ENCODE measurements around the gene TTF2. TPM values are rescaled to one million over a fixed set of nuclear protein-coding genes. Genes with fewer than 3 reads are reported as not detected.

The TTF2 gene
- polyA plus RNA-seq, 1 donor (not counting 4 experiments of a cell fraction or from before 2014, with no cell fraction given): 23.0 TPM

- H3K4me1 ChIP-seq (ENCODE audit: control insufficient read depth, extremely low read depth, insufficient read depth, low read length): no peaks in the 10 kb centered on the region
- no peaks in the 10 kb centered on the region for H4K20me1 ChIP-seq (ENCODE audit: control insufficient read depth, extremely low read depth, insufficient read depth, low read length)
- no peak overlapping the region for H3K4me3 ChIP-seq (ENCODE audit: control insufficient read depth in 2 of 3, extremely low read depth in 1 of 3, insufficient read depth in 2 of 3, low read depth in 1 of 3, low read length in 3 of 3)
- no peaks in the 10 kb centered on the region for H3K27me3 ChIP-seq (ENCODE audit: control insufficient read depth, extremely low read depth, insufficient read depth, low read length)
- H3K27ac ChIP-seq (ENCODE audit: control insufficient read depth, insufficient read depth, low read length): no peak overlapping the region
- TF ChIP-seq, protein P1, sequence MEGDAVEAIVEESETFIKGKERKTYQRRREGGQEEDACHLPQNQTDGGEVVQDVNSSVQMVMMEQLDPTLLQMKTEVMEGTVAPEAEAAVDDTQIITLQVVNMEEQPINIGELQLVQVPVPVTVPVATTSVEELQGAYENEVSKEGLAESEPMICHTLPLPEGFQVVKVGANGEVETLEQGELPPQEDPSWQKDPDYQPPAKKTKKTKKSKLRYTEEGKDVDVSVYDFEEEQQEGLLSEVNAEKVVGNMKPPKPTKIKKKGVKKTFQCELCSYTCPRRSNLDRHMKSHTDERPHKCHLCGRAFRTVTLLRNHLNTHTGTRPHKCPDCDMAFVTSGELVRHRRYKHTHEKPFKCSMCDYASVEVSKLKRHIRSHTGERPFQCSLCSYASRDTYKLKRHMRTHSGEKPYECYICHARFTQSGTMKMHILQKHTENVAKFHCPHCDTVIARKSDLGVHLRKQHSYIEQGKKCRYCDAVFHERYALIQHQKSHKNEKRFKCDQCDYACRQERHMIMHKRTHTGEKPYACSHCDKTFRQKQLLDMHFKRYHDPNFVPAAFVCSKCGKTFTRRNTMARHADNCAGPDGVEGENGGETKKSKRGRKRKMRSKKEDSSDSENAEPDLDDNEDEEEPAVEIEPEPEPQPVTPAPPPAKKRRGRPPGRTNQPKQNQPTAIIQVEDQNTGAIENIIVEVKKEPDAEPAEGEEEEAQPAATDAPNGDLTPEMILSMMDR (optimal IDR thresholded peaks at IDR 0.05 in 1 of 3, IDR thresholded peaks at IDR 0.05 in 1 of 3, conservative IDR thresholded peaks at IDR 0.05 in 1 of 3; ENCODE audit: extremely low read depth in 1 of 3, insufficient read depth in 2 of 3, low read length in 3 of 3): peak; percentile 74 to 92 (median 86)
- no peak for TF ChIP-seq EZH2 (IDR thresholded peaks at IDR 0.05; ENCODE audit: low read length)
- DNase-seq (ENCODE audit: low read depth, low spot score) (no peak), FAIRE-seq (no peak)
- dilution Hi-C loops (cut with MboI; ENCODE audit: extremely low pct_ligation_motif_present, low sequenced_read_pairs): no loop called here
- H3K9ac ChIP-seq (ENCODE audit: control insufficient read depth, extremely low read depth, insufficient read depth, low read length): no peak overlapping the region
- H2AFZ ChIP-seq (ENCODE audit: control insufficient read depth, low read length): no peak overlapping the region
- peaks cover 5% of the 10 kb centered on the region for H3K79me2 ChIP-seq (ENCODE audit: control insufficient read depth, insufficient read depth, low read length)
- no peaks in the 10 kb centered on the region for H3K9me3 ChIP-seq (ENCODE audit: control insufficient read depth, low read depth, low read length)
- H3K36me3 ChIP-seq (ENCODE audit: control insufficient read depth in 2 of 2, extremely low read depth in 1 of 2, insufficient read depth in 2 of 2, low read length in 2 of 2): peaks cover 0 to 6% of the 10 kb centered on the region in 2 experiments
- H3K4me2 ChIP-seq (ENCODE audit: control insufficient read depth, extremely low read depth, insufficient read depth, low read depth, low read length): no peak overlapping the region
- H3K9me1 ChIP-seq (ENCODE audit: control insufficient read depth, extremely low read depth, insufficient read depth, low read length): no peaks in the 10 kb centered on the region
Measured at GRCh38 chr1:117067533-117068370, 7.6 kb downstream of the TTF2 start.

DNA sequence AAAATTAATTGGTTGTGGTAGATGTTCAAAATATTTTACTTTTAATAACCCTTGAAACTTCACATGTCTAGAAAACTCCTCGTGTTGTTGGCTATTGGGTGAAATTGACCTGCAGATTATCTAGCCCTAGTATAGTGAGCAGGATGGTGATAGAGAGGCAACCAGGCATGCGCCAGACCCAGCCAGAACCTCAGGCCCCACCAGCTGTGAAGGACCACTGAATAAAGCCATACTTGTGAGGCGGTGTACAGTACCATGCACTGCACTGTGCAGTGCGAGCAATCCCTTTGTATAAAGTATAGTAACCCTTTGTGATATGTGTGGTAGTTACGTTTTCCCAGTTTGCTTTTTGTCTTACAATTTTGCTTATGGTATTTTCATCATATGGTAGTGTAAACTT is 8.5 kb downstream of the TTF2 start:
- dilution Hi-C loops (cut with MboI; ENCODE audit: extremely low pct_ligation_motif_present, low sequenced_read_pairs): no loop called here
- Histone ChIP-seq H3K79me2 (ENCODE audit: control insufficient read depth, insufficient read depth, low read length) (peaks cover 5% of the 10 kb centered on the region), H3K9me3 (ENCODE audit: control insufficient read depth, low read depth, low read length) (no peaks in the 10 kb centered on the region), H3K4me1 (ENCODE audit: control insufficient read depth, extremely low read depth, insufficient read depth, low read length) (no peaks in the 10 kb centered on the region), H3K27me3 (ENCODE audit: control insufficient read depth, extremely low read depth, insufficient read depth, low read length) (no peaks in the 10 kb centered on the region), H3K36me3 (ENCODE audit: control insufficient read depth in 2 of 2, extremely low read depth in 1 of 2, insufficient read depth in 2 of 2, low read length in 2 of 2) (peaks cover 0 to 6% of the 10 kb centered on the region in 2 experiments), H3K9me1 (ENCODE audit: control insufficient read depth, extremely low read depth, insufficient read depth, low read length) (no peaks in the 10 kb centered on the region), H3K4me3 (ENCODE audit: control insufficient read depth in 2 of 3, extremely low read depth in 1 of 3, insufficient read depth in 2 of 3, low read depth in 1 of 3, low read length in 3 of 3) (no peak overlapping the region), H2AFZ (ENCODE audit: control insufficient read depth, low read length) (no peak overlapping the region), H3K27ac (ENCODE audit: control insufficient read depth, insufficient read depth, low read length) (no peak overlapping the region), H3K4me2 (ENCODE audit: control insufficient read depth, extremely low read depth, insufficient read depth, low read depth, low read length) (no peak overlapping the region), H3K9ac (ENCODE audit: control insufficient read depth, extremely low read depth, insufficient read depth, low read length) (no peak overlapping the region), H4K20me1 (ENCODE audit: control insufficient read depth, extremely low read depth, insufficient read depth, low read length) (no peaks in the 10 kb centered on the region)
- no peak for TF ChIP-seq EZH2 (IDR thresholded peaks at IDR 0.05; ENCODE audit: low read length)
- TF ChIP-seq, protein P1 (optimal IDR thresholded peaks at IDR 0.05 in 1 of 3, IDR thresholded peaks at IDR 0.05 in 1 of 3, conservative IDR thresholded peaks at IDR 0.05 in 1 of 3; ENCODE audit: extremely low read depth in 1 of 3, insufficient read depth in 2 of 3, low read length in 3 of 3): no peak
- no peak for DNase-seq (ENCODE audit: low read depth, low spot score)
- FAIRE-seq: no peak

Measured in keratinocyte (primary cell).